Kidney glomerular epithelial cell (primary cell): Measurements from ENCODE around the gene USP17L30.
"Not testable (repeated sequence)": the region's sequence is repeated elsewhere in the genome, so short reads cannot be mapped to it uniquely, and the experiment has no call there.

Experiments
- DNase-seq: peaks from one replicate; lab custom pipeline; 2025; lab: John Stamatoyannopoulos, UW

Gene USP17L30

GRCh38 chr4:9362829-9363228, at the start of gene USP17L30:
Gene USP17L30, plus strand, starts transcription at chr4:9363129. Its CDS starts 0 bp downstream, at chr4:9363129.
- DNase-seq = not testable (repeated sequence)

GRCh38 chr4:9324191-9324590, 38.7 kb upstream of the USP17L30 start:
- DNase-seq = not testable (repeated sequence)

- DNase-seq = not testable (repeated sequence)
These were observed 38.1 kb upstream of the USP17L30 start, which contains the start of gene USP17L24 for GRCh38 chr4:9324865-9325264. Gene USP17L24, plus strand, starts transcription at chr4:9325165. Its CDS starts 0 bp downstream, at chr4:9325165.

GRCh38 chr4:9329611-9330010, 33.3 kb upstream of the USP17L30 start, which contains the start of gene USP17L25:
Gene USP17L25, plus strand, starts transcription at chr4:9329911. Its CDS starts 0 bp downstream, at chr4:9329911.
- not testable (repeated sequence) for DNase-seq

GRCh38 chr4:9334358-9334757, 28.6 kb upstream of the USP17L30 start, which contains the start of gene USP17L26:
Gene USP17L26, plus strand, starts transcription at chr4:9334658. Its CDS starts 0 bp downstream, at chr4:9334658.
- not testable (repeated sequence) for DNase-seq

GRCh38 chr4:9339103-9339502, 23.8 kb upstream of the USP17L30 start, which contains the start of gene USP17L5:
Gene USP17L5, plus strand, starts transcription at chr4:9339403. Its CDS starts 0 bp downstream, at chr4:9339403.
- DNase-seq = not testable (repeated sequence)

- DNase-seq = not testable (repeated sequence)
These were observed 19.1 kb upstream of the USP17L30 start, which contains the start of gene USP17L27 for GRCh38 chr4:9343848-9344247. Gene USP17L27, plus strand, starts transcription at chr4:9344148. Its CDS starts 0 bp downstream, at chr4:9344148.

- DNase-seq = not testable (repeated sequence)
These were observed 14.3 kb upstream of the USP17L30 start, which contains the start of gene USP17L28 for GRCh38 chr4:9348593-9348992. Gene USP17L28, plus strand, starts transcription at chr4:9348893. Its CDS starts 0 bp downstream, at chr4:9348893.

- not testable (repeated sequence) for DNase-seq
These were observed 12.1 kb upstream of the USP17L30 start for GRCh38 chr4:9350866-9351265.

GRCh38 chr4:9353338-9353737, 9.6 kb upstream of the USP17L30 start, which contains the start of gene USP17L29:
Gene USP17L29, plus strand, starts transcription at chr4:9353638. Its CDS starts 0 bp downstream, at chr4:9353638.
- DNase-seq = not testable (repeated sequence)

- DNase-seq = not testable (repeated sequence)
These were observed 17.0 kb downstream of the USP17L30 start for GRCh38 chr4:9379881-9380280.

GRCh38 chr4:9381012-9381534, 18.1 kb downstream of the USP17L30 start:
- not testable (repeated sequence) for DNase-seq

- no peak for DNase-seq
These were observed 21.2 kb downstream of the USP17L30 start for GRCh38 chr4:9384126-9384525.

GRCh38 chr4:9389001-9389400, 26.1 kb downstream of the USP17L30 start:
- not testable (repeated sequence) for DNase-seq

- not testable (repeated sequence) for DNase-seq
These were observed 42.8 kb downstream of the USP17L30 start for GRCh38 chr4:9405774-9406173.

- DNase-seq = not testable (repeated sequence)
These were observed 43.6 kb downstream of the USP17L30 start for GRCh38 chr4:9406491-9406890.

GRCh38 chr4:9409793-9410192, 46.9 kb downstream of the USP17L30 start:
- DNase-seq = no peak
